GM21360 (cell line): ENCODE measurements around the gene SEC22A.

Experiments
- ATAC-seq: cut with Tn5 transposase; IDR thresholded peaks from one replicate; pipeline ENCODE4 v1.9.1; 2021; ENCODE audit warnings: mild to moderate bottlenecking, moderate library complexity; ENCODE audit not compliant: unreplicated experiment

Gene SEC22A

DNA sequence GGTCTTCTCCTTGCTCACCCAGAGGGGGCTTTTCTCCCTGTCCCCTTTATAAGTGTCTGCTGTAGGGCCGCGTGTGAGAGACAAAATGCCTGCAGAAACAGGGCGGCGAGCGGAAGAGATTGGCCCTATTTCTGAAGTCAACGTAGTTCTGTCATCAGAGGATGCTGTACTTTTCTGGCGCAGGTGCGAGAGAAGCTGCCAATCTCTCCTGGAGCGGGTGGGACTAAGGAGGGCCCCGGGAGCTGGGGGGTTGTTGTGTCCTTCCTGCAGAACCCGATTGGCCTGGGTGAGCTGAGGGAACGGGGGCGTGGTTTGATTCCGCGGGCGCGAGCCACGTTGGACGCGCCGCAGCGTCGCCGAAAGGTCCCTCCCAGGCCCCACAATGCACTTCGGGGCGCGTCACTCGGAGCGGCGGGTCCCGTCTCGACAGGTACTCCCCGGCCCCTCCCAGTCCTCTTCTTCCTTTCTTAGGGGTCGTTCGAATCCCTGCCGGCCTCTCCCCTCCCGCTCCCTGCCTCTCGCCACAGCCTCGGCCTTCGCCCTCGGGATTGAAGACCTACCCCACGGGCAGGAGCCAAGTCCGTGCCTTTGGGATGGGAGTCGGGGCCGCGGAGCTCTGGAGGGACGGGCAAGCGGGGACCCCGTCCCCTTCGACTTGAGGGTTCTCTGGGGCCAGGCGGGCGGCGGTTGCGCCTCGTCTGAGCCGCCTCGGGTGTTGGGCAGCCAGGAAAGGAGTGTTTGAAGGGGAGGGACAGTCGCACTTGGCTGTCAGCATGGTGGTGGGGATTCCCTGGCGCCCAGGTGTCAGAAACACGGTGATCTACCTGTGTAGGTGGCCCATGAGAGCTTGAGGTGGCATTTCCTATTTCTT lies at the start of gene SEC22A:
TSS of gene SEC22A (plus strand) at position 387 of the 871 bp plus-strand sequence. CDS start 7,275 bp downstream, outside the sequence.
- ATAC-seq = peak; percentile 96

GRCh38 chr3:123152687-123153086 lies 49.1 kb upstream of the SEC22A start:
- no peak for ATAC-seq

DNA sequence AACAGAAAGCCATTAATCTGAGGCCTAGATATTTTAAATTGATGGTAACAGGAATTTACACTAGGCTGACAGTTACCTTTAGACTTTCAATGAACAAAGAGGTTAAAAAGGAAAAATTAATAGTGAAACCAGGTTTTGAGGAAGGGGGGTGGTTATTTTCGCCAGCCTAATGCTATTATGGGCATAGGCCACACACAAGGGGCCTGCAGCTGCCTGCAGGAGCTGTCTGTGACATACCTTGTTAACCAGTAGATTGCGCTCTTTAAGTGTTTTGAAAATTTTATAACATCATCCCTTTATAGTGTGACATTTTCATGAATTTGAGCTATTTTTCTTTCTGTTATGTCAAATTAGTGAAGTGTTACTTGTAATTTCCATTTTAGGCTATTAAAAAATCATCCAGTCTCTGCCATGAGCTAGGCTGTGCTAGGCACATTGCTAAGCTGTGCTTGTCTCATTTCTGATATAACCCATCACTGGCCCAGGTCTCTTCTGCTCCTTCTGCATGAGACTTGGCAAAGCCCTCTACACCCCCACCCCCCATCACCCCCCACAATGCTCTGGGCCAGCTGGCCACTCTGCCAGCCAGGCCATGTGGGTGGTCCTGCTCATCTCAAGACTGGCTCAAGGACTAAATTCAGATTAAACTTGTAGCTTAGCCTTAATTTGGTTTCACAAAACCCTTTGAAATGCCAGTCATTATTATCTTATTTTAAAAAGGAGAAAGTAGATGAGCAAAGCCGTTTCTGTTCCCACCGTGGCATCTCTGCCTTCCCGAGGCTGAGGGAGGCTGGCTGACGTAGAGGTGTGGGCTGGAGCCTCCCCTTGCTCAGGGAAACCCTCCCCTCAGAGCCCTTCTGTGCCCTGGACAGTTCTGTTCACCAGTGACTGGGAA lies 48.4 kb upstream of the SEC22A start:
- no peak for ATAC-seq

GRCh38 chr3:123154020-123154985 lies 47.4 kb upstream of the SEC22A start:
- ATAC-seq = no peak

- ATAC-seq = no peak
Observed at GRCh38 chr3:123155471-123156011, 46.2 kb upstream of the SEC22A start.

GRCh38 chr3:123156276-123156995 lies 45.3 kb upstream of the SEC22A start:
- no peak for ATAC-seq

DNA sequence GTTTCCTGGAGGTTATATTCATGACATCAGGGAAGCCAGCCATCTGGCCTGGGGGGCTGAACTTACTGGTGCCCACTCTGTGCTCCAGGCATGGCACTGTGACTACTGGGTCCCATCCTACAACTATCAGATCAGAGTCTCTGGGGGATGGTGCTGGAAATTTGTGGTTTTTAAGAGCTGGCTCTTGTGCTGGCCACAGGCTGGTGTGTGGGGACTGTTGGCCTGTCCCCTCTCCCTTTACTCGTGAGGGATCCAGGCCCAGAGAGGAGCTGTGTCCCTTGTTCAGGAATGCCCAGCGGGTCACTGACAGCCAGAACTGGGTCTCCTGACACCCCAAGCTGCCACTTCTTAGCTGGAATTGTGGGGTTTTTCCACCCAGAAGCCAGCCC lies 44.5 kb upstream of the SEC22A start:
- no peak for ATAC-seq

DNA sequence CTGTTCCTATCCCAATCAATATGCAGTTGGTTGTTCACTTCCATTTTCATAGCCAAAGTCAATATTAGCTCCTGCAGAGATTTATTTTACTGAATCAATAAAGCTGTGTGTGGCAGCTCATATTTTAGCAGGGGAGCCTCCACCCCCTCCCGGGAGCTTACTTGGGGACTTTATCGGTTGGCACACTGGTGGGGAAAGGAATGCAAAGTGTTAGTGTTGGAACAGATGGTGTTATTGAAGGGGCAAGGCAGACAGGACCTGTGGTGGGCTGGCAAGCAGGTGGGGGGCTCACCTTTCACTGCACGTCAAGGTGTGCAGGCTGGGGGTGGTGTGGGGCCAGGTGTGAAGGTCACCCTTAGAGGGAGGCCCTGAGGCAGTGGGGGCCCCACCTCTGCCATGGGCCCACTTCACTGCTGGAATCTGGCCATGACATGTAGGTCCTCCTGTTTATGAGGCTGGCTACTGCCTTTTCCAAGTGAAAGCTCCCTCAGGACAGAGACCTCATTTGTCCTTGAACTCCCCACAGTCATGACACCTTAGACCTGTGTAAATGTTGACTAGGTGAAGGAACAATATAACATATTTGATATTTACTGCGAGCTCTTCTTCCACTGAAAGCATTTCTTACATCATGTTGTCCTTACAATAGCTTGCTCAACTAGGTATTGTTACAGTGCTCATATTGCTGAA lies 44.0 kb upstream of the SEC22A start:
- no peak for ATAC-seq

DNA sequence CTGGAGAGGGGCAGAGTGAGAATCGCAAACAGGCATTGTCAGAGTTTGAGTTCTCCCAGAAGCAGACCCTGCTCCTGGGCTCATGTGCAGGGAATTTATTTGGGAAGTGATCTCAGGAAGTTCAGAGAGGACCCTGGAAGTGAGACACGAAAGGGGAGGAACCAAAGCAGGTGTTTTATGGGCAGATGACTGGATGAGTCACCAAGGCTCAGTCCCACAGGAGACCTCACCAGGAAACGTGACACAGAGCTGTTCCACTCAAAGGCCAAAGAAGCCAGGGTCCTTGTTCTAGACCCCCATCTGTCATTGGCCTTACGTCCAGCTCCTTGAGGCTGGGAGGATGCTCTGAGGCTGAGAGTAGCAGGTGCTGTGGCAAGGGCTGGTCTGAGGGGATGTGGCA lies 43.4 kb upstream of the SEC22A start:
- no peak for ATAC-seq

GRCh38 chr3:123158899-123159390 lies 42.8 kb upstream of the SEC22A start:
- no peak for ATAC-seq

- ATAC-seq = no peak
Observed at GRCh38 chr3:123159926-123160635, 41.7 kb upstream of the SEC22A start.

DNA sequence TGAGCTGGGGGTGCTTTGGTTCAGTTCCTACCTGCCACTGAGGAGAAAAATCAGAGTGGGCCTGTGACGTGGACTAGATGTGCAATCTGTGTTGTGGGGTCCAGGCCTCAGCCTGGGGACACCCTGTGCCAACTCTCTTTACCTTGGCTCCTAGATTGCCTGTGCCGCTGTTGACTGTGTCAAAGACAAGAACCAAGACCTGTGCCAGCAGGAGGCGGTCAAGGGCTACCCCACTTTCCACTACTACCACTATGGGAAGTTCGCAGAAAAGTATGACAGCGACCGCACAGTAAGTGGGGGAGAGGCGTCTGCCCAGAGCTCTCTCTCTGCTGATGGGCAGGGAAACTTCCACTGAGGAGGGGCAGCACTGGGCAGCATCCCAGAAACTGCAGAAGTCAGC lies 40.6 kb upstream of the SEC22A start:
- ATAC-seq = no peak

DNA sequence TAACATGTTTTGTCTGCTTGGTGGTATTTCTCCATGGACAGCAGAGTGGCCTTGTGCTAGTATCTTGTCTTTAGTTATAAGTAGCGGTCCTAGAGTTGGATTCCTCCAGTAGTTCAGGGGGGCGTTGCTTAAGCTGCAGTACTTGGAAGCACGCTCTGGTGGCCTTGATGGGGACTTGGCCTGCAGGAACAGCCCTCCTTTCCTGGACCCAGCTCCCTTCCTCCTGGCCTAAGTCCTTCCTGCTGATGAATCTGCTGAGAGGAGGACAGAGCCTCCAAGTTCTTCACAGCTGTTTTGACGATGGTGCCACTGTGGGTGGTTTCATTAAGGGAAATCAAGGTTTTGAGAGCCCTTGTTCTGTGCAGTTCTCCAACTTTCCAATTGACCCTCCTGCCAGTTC lies 38.6 kb upstream of the SEC22A start:
- no peak for ATAC-seq

- no peak for ATAC-seq
Observed at GRCh38 chr3:123165163-123165562, 36.6 kb upstream of the SEC22A start.

GRCh38 chr3:123167686-123168085 lies 34.1 kb upstream of the SEC22A start:
- ATAC-seq = no peak

- ATAC-seq = no peak
Observed at GRCh38 chr3:123168122-123168521, 33.6 kb upstream of the SEC22A start.

DNA sequence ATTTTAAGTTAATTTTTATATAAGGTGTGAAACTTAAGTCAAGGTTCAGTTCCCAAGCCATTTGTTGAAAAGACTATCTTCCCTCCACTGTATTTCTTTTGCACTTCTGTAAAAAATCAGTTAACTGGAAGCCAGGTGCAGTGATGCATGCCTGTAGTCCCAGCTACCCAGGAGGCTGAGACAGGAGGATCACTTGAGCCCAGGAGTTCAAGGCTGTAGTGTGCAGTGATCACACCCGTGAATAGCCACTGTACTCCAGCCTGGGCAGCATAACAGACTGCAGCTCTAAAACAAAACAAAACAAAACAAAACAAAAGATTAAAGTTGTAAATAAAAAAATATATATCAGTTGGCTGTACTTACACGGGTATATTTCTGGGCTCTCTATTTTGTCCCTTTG lies 33.1 kb upstream of the SEC22A start:
- ATAC-seq = no peak

DNA sequence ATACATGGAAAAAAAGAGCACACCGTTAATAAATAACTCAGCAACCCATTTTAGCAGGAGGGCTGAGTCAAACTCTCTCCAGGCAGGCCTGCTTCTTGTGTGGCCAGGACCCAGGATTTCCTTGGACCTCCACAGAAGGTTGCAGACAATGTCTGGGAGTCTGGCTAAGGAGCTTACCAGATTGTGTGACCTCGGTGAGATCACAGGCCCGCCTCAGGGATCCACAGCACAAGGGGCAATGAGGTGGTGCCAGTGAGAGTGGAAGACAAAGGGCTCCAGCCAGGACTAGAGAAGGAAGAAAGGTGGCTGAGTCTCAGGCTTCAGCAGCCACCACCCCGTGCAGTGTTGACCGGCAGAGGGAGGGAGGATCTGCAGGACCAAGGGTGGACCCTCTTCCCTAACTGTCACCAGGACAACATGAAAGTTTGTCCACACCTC lies 32.2 kb upstream of the SEC22A start:
- no peak for ATAC-seq
